ENCODE data around the gene GIPC2. TPM values are rescaled to one million over a fixed set of nuclear protein-coding genes. Genes with fewer than 3 reads are reported as not detected.
"Not testable (repeated sequence)": the region's sequence is repeated elsewhere in the genome, so short reads cannot be mapped to it uniquely, and the experiment has no call there.

The GIPC2 gene
- total RNA-seq, 1 donor from 2014 or later: 1.1 TPM

DNA sequence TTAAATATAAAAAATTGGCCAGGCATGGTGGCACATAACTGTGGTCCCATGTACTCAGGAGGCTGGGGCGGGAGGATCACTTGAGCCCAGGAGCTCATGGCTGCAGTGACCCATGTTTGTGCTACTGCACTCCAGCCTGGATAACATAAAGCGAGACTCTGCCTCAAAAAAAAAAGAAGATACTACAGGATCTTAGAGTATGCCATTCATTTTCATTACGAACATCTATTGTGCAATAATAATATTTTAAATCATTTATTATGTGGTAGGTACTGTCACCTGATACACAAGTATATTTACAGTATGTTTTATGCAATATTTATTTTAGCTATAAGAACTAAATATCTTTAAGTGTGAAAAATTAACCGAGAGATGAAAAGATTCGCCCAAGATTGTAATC is 9.3 kb upstream of the GIPC2 start:
- DNase-seq (ENCODE audit: low read depth): no peak

DNA sequence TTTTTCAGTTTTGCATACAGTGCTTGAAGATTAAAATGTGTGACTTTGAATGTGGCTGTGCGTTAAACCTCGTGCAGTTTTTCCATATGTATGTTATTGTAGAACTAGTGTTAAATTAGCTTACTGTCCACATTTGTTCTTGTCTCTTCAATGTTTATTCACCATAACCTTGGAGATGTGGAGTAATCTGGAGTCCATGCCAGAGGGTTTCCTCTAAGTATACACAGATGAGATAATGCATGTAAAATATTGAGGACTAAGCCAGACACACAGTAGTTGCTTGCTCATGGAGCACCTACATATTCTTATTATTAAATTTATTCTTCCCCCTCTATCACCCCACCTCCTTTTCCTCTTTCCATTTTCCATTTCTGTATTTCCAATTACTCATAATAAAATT is 7.7 kb upstream of the GIPC2 start:
- DNase-seq (ENCODE audit: low read depth): no peak

DNA sequence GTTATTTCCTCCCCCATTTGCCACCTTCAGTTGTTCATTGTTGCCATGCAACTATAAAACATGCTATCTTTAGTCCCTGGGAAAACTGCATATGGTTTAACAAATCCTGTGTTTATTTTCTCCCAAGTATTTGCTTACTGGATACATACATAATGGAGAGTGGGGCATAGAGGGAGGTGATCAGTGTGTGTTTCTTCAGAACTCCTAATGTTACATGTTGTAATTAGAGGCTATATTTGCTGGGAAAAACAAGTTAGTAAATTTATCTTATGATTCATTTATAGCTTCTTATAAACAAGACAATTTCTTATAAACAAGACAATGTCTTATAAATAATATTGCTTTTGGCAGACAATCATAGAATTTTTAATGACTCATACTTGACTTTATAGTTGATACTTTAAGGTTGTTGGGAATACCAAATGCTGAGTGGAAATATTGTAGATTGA is 7.3 kb upstream of the GIPC2 start:
- peak; percentile 26 for DNase-seq (ENCODE audit: low read depth)

DNA sequence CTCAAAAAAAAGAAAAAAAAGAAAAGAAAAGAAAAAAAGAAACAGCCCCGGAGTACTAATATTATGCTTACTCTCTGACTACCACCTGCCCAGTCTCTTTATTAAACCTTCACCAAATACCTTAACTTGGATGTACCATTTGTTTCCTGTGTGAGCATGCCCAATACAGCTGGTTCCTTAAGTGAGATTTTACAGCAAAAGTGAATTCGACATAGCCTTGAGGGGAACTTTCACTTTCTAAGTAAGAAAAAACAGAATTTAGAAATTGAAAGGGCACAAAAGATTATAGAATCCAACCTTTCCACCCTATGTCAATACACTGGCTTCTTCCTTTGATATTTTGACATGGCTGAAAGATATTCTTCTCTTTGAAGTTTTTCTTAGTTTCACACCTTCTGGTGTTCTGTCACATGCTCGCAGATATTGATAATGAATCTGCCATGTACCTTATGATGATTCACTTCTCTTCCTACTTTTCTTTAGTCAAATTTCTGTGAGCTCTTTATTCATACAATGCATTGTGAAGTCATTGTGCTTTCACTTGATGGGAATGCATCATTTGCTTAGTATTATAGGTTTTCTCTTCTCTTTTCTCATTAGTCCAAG is 5.2 kb upstream of the GIPC2 start:
- no peak for DNase-seq (ENCODE audit: low read depth)

DNA sequence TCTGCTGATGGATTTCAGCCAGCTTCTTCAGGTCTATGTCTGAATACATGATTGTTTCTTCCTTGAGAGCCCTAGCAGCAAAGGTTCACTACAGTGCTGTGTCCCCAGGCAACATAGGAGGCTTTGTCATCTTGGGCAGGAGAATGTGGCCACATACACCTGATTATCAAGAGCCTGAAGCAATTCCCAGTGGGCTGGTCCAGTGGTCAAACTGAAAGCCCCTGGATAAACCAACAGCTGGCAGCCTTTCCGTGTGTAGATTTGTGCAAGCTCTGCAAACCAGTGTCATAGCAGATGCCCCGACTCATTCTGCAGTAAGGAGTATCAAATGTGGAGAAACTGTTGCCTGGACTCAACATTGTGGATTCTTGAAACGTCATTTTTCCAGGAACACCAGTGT is 2.3 kb upstream of the GIPC2 start:
- no peak for DNase-seq (ENCODE audit: low read depth)

DNA sequence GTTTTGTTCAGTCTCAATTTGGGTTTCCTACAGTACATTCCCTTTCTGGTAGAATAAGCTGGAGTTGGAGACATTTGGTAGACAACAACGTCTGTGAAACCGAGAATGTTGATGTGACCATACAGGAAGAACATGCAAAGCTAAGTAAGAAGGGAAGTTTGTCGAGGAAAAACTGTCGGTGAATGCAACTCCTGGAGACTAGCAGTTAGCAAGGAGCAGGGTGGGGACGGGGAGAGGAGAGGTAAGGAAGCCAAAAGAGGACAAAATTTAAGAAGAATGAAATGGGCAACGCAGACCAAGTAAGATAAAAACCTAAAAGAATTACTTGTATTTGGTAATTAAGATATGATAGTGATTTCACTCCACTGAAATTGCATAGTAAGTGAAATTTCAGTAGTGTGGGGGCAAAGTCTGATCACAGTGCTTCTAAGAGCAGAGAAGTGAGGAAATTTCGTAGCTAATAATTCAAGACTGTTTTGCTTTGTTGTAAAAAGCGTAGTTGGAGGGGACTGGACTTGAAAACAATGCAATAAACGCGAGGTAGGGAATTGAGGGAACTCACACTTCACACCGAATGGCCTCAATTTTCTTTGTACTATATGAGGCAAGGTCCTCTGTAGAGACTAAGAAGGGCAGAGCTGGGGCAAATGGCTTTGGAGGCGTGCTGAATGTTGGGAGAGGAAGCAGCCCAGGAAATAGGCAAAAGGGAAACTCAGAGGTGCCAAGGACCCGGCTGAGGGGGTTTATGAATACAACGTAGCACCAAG is 787 bp upstream of the GIPC2 start:
- no peak for DNase-seq (ENCODE audit: low read depth)

DNA sequence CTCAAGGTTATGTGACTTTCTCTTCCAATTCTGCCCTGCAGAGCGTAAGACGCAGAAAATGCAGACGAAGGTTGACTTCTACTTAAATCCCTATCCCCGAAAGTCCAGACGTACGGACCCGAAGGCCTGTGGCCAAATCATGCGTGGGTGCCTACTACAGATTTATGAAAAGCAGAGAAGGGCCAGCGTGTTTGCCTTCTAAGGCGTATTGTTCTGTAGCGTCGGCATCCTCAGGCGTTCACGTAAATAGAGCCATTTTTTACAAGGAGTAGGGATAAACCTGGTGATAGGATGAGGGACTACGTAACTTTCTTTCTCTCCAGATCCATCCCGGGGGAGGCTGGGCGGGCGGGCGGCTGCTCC is 222 bp upstream of the GIPC2 start:
- DNase-seq (ENCODE audit: low read depth): no peak

DNA sequence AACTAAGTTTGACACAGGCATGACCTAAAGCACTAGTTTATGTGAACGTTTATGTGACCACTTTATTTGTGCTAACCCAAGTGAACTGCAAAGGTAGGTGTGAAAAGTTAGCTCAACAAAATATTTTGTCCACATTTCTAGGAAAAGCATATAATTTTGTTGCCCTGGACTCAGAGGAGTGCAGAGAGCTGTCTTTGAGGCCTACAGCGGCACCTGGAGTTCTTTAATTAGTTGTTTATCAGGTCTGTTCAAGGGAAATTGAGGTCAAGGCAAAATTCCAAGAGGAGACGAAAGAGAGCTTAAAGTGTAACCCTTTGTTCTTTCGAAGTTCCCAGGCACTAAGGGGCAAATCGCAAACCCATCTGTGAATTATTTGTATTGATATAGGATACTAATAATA is 1.3 kb downstream of the GIPC2 start:
- DNase-seq (ENCODE audit: low read depth): peak; percentile 52

DNA sequence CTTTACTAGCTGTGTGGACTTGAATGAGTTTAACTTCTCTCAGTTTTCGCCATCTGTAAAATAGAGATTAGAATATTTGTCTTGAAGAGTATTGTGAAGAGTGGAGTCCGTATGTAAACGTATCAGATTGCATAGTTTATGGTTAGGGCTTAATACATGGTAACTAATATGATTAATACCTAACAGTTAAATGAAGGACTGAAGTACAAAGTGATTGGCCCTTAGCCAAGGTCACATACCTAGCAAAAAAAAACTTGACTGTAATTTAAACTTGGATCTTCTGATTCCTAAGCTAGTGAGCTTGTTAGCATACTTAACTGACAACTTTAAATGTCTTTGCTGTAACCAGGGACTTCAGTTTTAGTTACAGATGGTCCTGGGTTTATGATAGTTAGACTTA is 1.9 kb downstream of the GIPC2 start:
- peak; percentile 36 for DNase-seq (ENCODE audit: low read depth)

DNA sequence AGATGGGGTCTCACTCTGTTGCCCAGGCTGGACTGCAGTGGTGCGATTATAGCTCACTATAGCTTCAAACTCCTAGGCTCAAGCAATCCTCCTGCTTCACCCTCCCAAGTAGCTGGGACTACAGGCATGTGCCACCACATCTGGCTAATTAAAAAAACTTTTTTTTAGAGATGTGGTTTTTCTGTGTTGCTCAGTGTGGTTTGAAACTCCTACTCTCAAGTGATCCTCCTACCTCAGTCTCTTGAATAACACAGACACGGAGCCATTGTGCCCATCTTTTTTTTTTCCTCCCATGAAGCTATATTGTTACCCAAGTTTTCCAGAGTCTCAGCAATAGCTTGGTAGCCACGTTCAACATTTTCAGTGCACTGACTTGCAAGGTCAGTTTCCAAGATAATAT is 2.7 kb downstream of the GIPC2 start:
- DNase-seq (ENCODE audit: low read depth): no peak

DNA sequence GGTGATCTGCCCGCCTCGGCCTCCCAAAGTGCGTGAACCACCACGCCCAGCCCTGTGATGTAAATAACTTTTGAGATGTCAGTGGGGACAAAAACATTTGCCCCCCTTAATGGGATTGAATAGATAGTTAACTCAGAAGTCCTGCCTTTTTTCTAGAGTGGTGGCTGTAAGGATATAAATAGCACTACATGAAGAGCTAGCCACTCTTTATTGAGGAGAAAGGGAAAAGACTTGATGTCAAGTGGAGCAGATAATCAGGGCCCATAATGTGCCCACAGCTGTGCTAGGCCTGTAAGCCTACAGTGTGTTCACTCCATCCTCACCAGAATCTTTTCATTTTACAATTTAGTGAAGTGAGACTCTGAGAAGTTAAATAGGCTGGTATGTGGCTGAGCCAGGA is 3.6 kb downstream of the GIPC2 start:
- no peak for DNase-seq (ENCODE audit: low read depth)

DNA sequence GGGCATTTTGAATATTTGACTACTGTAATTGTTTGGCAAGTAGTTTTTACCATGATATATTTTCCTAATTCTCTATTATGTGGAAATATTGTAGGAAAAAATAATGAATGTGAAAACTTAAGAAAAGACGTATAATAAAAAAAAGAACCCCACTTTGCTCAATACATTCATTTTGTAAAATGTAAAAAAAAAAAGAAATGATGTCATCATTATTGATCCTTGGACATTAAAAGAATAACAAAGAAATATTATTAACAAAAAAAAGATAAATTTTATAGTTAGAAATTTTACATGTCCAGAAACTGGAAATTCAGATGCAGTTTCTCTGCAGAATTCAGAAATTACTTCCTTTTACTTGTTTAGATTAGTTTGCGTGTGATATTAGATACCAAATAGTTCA is 5.2 kb downstream of the GIPC2 start:
- DNase-seq (ENCODE audit: low read depth): no peak

DNA sequence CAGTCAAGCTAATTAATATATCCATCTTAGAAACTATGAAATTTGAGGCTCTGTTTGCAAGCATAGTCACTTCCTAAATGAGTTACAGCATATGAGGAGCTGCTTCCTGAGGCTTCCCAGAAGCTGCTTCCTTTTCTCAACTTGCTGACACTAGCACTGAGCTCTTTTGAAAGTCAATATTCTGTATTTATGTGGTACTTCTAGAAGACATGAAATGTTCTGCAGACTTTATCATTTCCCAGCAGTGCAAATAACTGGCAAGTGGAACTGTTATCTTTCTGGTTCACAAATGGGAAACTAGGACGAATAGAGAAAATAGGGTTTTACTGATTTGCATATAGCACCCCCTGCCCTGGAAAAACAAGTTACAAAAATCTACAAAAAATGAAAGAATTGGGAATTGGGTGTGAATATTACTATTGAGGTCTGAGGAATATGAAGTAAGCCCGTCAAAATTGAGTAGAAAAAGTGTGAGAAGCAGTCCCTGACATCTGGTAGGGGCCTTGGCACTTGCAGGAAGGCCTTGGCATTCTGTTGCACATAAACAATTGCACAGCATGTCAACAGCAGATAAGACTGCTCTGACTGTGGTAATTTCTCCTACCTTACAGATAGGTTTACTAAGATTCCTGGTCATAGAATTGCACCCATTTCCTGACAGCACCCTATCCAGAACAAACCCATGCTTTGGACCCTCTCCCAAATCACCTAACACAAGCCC is 7.1 kb downstream of the GIPC2 start:
- DNase-seq (ENCODE audit: low read depth): no peak

DNA sequence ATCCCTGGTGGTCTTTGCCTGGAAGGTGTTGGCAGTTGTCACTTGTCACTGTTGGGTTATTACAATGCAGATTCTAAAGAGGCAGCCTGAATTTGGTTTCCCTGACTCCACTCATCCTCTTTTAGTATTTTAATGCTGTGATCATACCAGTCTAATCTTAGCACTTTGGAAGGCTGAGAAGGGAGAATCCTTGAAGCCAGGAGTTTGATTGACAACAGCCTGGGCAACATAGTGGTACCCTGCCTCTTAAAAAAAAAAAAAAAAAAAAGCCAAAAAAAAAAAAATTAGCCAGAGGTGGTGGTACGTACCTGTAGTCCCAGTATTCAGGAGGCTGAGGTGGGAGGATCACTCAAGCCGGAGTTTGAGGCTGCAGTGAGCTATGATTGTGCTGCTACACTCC is 7.7 kb downstream of the GIPC2 start:
- no peak for DNase-seq (ENCODE audit: low read depth)

DNA sequence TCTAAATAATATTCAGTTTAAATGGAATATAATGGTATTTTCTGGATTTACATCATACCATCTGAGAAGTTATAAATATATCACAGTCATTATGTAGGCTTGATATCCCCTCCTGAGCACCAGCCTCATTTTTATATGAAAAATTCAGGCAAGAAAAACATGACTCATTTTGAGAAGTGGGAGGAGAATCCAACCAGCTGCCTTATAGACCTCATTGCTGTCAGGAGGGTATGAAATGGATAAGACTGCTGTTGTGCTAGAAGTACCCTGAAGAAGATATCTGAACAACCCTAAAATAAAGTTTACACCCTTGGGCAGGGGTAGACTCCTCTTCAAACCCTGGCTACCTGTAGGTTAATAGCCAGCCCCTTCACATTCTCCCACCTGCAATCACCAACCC is 8.8 kb downstream of the GIPC2 start:
- DNase-seq (ENCODE audit: low read depth): no peak

DNA sequence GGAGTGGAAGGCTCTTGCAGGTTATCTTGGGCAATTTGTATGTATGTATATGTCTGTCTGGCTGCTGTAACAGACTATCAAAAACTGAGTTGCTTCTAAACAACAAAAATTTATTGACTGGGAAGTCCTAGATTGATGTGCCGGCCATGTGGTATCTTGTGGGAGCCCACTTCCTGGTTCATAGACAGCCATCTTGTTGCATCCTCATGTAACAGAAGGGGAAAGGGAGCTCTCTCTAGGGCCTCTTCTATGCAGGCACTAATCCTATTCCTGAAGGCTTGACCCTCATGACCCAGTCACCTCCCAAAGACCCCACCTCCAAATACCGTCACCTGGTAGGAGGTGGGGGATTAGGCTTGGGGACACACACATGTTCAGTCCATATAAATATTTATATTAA is 9.2 kb downstream of the GIPC2 start:
- no peak for DNase-seq (ENCODE audit: low read depth)

DNA sequence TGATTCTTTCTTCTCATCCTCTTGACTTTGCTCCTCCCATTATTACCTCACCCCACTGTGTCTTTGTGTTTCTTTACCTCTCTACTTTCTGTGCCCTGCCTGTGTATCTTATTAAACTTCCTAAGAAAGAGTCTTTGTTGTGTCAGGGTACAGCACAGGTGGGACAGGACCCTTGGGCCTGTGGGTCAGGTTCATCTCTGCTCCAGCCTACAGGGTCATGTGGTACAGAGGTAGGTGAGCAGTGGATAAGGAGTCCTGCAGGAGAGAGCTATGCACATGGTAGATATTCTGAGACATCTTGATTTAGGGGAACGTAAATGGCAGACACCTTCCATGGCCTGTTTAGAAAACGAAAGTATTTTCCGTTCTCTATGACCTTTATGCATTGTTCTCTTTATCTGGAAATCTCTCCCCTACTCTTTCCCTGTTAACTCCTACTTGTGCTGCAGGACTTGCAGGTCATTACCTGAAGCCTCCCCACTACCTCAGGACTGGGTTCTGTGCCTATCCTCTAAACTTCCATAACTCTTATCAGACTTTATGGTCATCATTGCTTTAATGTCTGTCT is 9.9 kb downstream of the GIPC2 start:
- no peak for DNase-seq (ENCODE audit: low read depth)

DNA sequence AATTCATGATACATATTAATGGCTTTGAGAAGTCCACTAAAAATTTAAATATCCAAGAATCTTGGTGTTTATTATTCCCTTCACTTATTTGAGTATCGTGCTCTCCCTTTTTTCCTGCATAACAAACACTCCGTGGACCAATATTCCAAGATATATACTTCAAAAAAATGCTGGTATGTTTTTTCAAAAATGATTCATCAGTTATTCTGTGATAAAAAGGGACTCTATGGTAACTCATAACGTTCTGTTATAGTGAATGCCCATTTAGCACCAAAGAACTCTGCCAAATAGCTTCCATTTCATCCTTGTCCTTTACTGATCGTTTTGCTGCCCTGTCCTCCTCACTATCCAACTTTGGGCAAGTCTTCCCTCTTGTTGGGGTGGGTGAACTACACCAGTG is 12.9 kb downstream of the GIPC2 start:
- DNase-seq (ENCODE audit: low read depth): no peak

DNA sequence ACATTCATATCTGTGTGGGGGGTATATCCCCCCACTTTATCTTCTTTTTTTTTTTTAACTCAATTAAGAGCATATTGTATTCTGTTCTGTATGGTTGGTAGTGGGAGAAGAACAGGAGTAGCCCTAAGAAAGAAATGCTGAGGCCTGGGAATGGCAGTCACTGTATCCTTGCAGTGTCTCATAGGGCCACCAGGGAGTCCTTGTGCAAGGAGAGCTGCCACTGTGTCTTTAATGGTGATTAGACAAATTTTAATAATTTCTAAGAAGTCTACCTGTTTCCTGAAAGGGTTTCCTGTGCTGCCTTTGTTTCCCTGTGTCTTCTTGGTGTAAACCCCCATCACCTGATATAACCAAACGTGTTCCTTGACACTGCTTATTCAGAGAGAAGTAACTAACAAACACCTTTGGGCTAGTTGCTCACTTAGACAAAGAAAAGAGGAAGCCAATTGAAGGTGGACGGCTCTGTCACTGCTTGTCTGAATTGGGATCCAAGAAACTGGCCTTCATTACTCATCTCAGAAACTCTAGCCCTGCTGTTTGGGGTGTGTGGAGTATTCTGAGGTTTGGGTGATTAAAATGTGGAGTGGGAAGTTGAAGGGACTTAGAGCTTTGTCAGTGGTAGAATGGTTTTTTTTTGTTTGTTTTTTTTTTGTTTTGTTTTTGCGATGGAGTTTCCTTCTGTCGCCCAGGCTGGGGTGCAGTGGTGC is 15.2 kb downstream of the GIPC2 start:
- DNase-seq (ENCODE audit: low read depth): no peak

DNA sequence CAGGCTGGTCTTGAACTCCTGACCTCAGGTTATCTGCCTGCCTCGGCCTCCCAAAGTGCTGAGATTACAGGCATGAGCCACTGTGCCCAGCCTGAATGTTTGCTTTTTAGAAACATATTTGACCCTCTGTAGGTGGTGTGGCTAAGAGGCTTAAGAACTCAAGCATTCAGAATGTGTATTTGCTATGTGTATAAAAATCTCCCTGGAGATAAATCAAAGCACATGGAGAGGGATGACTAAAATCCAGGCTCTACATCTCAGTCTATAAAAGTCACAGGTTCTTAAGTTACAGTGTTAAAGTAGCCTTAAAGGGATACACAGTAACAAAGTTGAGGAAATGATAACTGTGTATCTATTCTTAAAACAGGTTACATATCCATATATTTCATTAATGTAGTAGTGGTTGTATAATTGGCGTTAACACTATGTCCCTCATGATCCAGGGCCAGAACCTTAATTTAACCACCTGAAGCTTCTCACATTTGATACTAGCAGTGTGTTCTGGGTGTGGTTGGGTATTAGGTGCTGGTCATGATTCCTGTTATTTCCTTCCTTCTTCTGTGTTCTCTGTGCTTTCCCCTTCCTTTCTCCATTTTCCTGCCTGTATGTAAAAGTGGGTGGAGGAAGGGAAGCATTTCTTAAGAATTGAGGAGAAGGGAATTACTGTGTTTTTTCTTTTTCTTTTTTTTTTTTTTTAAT is 16.2 kb downstream of the GIPC2 start:
- DNase-seq (ENCODE audit: low read depth): peak; percentile 44

DNA sequence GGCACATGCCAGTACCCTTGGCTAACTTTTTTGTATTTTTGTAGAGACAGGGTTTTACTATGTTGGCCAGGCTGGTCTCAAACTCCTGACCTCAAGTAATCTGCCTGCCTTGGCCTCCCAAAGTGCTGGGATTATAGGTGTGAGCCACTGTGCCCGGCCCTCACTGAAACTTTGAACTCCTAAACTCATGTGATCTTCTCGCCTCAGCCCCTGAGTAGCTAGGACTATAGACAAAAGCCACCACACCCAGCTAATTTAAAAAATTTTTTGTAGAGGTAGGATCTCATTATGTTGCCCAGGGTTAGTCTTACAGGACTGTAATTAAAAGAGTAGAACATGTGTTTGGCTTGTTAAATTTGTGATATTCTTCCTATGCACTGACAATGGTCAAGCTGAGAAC is 19.1 kb downstream of the GIPC2 start:
- not testable (repeated sequence) for DNase-seq (ENCODE audit: low read depth)
